Peyer's patch (tissue), 4 donors: ENCODE data around the gene GATA6. TPM values are rescaled to one million over a fixed set of nuclear protein-coding genes. Genes with fewer than 3 reads are reported as not detected.
A peak's percentile ranks its signal among the peaks of the same experiment; 100 is the strongest.

ENCODE experiments used
- DNase-seq, 3 donors: peaks; one replicate each; pipeline ENCODE4 v3.0.0-alpha.2; 2017 to 2019
- H3K27ac ChIP-seq, 4 donors: fragments of 200-600 bp; sonication (generic); one replicate each; pipeline ENCODE4 v1.5.1; 2016 to 2019
- H3K27me3 ChIP-seq, 2 donors: fragments of 200-600 bp; sonication (generic); one replicate each; pipeline ENCODE4 v1.5.1; 2019
- H3K36me3 ChIP-seq, 3 donors: fragments of 200-600 bp; sonication (generic); one replicate each; pipeline ENCODE4 v1.5.1; 2016 to 2019
- H3K4me1 ChIP-seq, 4 donors: fragments of 200-600 bp; sonication (generic); one replicate each; pipeline ENCODE4 v1.5.1; 2016 to 2019
- H3K4me3 ChIP-seq, 4 donors: fragments of 200-600 bp; sonication (generic); 1 replicate in 3 of 4; 2 replicates in 1 of 4; pipeline ENCODE4 v1.5.1; 2016 to 2019; ENCODE audit warnings: mild to moderate bottlenecking in 1 of 4
- H3K9me3 ChIP-seq, 4 donors: fragments of 200-600 bp; sonication (generic); one replicate each; pipeline ENCODE4 v1.5.1; 2016 to 2019; ENCODE audit warnings: mild to moderate bottlenecking in 1 of 4
- CTCF ChIP-seq, 6 experiments: fragments of 450-650 bp in 4 of 6; fragments of 200-600 bp in 2 of 6; sonication (generic) in 1 of 6; IDR thresholded peaks; one replicate each; pipeline ENCODE4 v1.5.1; 2017 to 2019; ENCODE audit warnings: antibody characterized with exemption in 6 of 6, mild to moderate bottlenecking in 3 of 6, moderate library complexity in 1 of 6
- POLR2A ChIP-seq, 2 donors: fragments of 450-650 bp; IDR thresholded peaks; one replicate each; pipeline ENCODE4 v1.5.1; 2017; ENCODE audit warnings: antibody characterized with exemption in 2 of 2, mild to moderate bottlenecking in 2 of 2, moderate library complexity in 2 of 2
- total RNA-seq, 4 donors: library from RNA; depleted of rRNA; stranded (reverse); fragments of >200 nt; gene quantifications; one replicate each; pipeline ENCODE4 v1.1.0, GENCODE V29; 2016

The GATA6 gene
- total RNA-seq, 4 donors from 2014 or later = 24.8 to 127 (median 114) TPM

- TF ChIP-seq CTCF (IDR thresholded peaks at IDR 0.05) (no peak), POLR2A (IDR thresholded peaks at IDR 0.05) (no peak)
- Histone ChIP-seq H3K9me3 (peaks cover 0 to 5% (median 0%) of the 10 kb centered on the region in 4 donors), H3K36me3 (peaks cover 0 to 5% (median 0%) of the 10 kb centered on the region in 3 donors), H3K27ac (peak overlapping the region in 3 of 4 donors; percentile 16 to 96 (median 95)), H3K4me3 (peak overlapping the region in 3 of 4 donors; percentile 54 to 90 (median 87)), H3K4me1 (peaks cover 0 to 14% (median 2%) of the 10 kb centered on the region in 4 donors), H3K27me3 (peaks cover 0 to 13% of the 10 kb centered on the region in 2 donors)
- peak in 1 of 3 donors; percentile 54 for DNase-seq
These were observed 3.2 kb downstream of the GATA6 start for GRCh38 chr18:22172594-22173049.

GRCh38 chr18:22173221-22173927, 4.0 kb downstream of the GATA6 start:
- peaks cover 0 to 13% (median 2%) of the 10 kb centered on the region in 4 donors for H3K4me1 ChIP-seq
- no peak for DNase-seq
- H3K36me3 ChIP-seq = peaks cover 0 to 5% (median 0%) of the 10 kb centered on the region in 3 donors
- H3K4me3 ChIP-seq = peak overlapping the region in 3 of 4 donors; percentile 54 to 90 (median 87)
- peaks cover 0 to 5% (median 0%) of the 10 kb centered on the region in 4 donors for H3K9me3 ChIP-seq
- H3K27me3 ChIP-seq = peaks cover 0 to 6% of the 10 kb centered on the region in 2 donors
- peak overlapping the region in 3 of 4 donors; percentile 16 to 96 (median 95) for H3K27ac ChIP-seq
- TF ChIP-seq POLR2A (IDR thresholded peaks at IDR 0.05) = no peak
- no peak for TF ChIP-seq CTCF (IDR thresholded peaks at IDR 0.05)

- peaks cover 0 to 5% (median 0%) of the 10 kb centered on the region in 4 donors for H3K9me3 ChIP-seq
- TF ChIP-seq CTCF (IDR thresholded peaks at IDR 0.05) (no peak), POLR2A (IDR thresholded peaks at IDR 0.05) (no peak)
- DNase-seq = no peak
- H3K4me1 ChIP-seq = peaks cover 0 to 8% (median 2%) of the 10 kb centered on the region in 4 donors
- peaks cover 0 to 5% (median 0%) of the 10 kb centered on the region in 3 donors for H3K36me3 ChIP-seq
- peak overlapping the region in 3 of 4 donors; percentile 16 to 96 (median 95) for H3K27ac ChIP-seq
- H3K27me3 ChIP-seq = peaks cover 0 to 4% of the 10 kb centered on the region in 2 donors
- H3K4me3 ChIP-seq = peak overlapping the region in 3 of 4 donors; percentile 54 to 90 (median 87)
These were observed 4.5 kb downstream of the GATA6 start for GRCh38 chr18:22173928-22174301.

- peaks cover 0 to 5% (median 2%) of the 10 kb centered on the region in 4 donors for H3K4me1 ChIP-seq
- peak overlapping the region in 3 of 4 donors; percentile 16 to 96 (median 95) for H3K27ac ChIP-seq
- H3K36me3 ChIP-seq = peaks cover 0 to 5% (median 0%) of the 10 kb centered on the region in 3 donors
- peak overlapping the region in 3 of 4 donors; percentile 54 to 90 (median 87) for H3K4me3 ChIP-seq
- no peak for DNase-seq
- H3K9me3 ChIP-seq = peaks cover 0 to 5% (median 0%) of the 10 kb centered on the region in 4 donors
- TF ChIP-seq POLR2A (IDR thresholded peaks at IDR 0.05) = no peak
- TF ChIP-seq CTCF (IDR thresholded peaks at IDR 0.05) = peak in 1 of 6 experiments; percentile 32
- peaks cover 0 to 4% of the 10 kb centered on the region in 2 donors for H3K27me3 ChIP-seq
These were observed 5.2 kb downstream of the GATA6 start for GRCh38 chr18:22174341-22175145.

GRCh38 chr18:22175346-22175745, 6.0 kb downstream of the GATA6 start:
- H3K36me3 ChIP-seq = peaks cover 0 to 5% (median 0%) of the 10 kb centered on the region in 3 donors
- H3K27me3 ChIP-seq = peaks cover 0 to 4% of the 10 kb centered on the region in 2 donors
- H3K4me1 ChIP-seq = peaks cover 0 to 5% (median 2%) of the 10 kb centered on the region in 4 donors
- no peak for DNase-seq
- H3K27ac ChIP-seq = peak overlapping the region in 3 of 4 donors; percentile 16 to 96 (median 72)
- H3K4me3 ChIP-seq = peak overlapping the region in 3 of 4 donors; percentile 2 to 90 (median 87)
- TF ChIP-seq POLR2A (IDR thresholded peaks at IDR 0.05) (no peak), CTCF (IDR thresholded peaks at IDR 0.05) (no peak)
- H3K9me3 ChIP-seq = peaks cover 0 to 5% (median 0%) of the 10 kb centered on the region in 4 donors
